T-helper 22 cell (primary cell): ENCODE measurements around the gene DLG2.
"Not testable (repeated sequence)": the region's sequence is repeated elsewhere in the genome, so short reads cannot be mapped to it uniquely, and the experiment has no call there.

Experiments used
- DNase-seq: peaks from one replicate; pipeline ENCODE4 v3.0.0-alpha.2; 2020; ENCODE audit warnings: low read depth

The DLG2 gene

DNA sequence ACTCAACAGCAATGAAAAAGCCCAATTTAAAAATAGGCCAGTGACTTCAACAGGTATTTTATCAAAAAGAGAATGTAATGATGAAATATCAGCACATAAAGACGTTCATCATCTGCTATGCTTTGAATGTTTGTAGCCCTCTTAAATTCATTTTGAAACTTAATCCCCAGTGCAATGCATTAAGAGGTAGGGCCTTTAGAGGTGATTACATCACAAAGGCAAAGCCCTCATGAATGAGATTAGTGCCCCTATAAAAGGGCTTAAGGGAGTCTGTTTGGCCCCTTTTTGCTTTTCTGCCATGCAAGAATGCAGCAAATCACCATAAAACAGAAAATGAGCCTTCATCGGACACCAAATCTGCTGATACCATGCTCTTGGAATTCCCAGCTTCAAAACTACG is 637.0 kb downstream of the DLG2 start:
- no peak for DNase-seq

DNA sequence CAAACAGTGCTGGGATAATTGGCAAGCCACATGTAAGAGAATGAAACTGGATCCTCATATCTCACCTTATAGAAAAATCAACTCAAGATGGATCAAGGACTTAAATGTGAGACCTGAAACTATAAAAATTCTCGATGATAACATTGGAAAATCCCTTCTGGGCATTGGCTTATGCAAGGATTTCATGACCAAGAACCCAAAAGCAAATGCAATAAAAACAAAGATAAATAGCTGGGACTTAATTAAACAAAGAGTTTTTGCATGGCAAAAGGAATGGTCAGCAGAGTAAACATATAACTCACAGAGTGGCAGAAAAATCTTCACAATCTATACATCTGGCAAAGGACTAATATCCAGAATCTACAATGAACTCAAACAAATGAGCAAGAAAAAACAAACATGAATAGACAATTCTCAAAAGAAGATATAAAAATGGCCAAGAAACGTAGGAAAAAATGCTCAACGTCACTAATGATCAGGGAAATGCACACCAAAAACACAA is 639.4 kb downstream of the DLG2 start:
- not testable (repeated sequence) for DNase-seq

DNA sequence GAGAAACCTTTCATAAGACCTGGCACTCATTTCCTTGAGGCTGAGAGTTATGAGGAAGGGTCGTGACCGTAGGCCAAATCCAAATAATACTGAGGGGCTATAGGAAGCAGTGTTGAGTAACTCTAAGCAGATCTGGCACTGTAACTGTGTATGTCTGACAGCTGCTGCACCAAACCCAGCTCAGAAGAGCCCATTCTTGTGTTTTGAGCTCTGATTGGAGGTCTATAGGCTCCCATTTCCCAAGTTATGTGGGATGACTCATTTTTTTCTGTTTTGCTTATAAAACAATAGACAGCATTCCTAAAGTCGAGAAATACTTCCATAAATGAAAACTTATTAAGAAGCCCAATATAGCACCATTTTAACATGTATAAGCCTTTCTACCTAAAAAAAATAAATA is 645.8 kb downstream of the DLG2 start:
- no peak for DNase-seq

DNA sequence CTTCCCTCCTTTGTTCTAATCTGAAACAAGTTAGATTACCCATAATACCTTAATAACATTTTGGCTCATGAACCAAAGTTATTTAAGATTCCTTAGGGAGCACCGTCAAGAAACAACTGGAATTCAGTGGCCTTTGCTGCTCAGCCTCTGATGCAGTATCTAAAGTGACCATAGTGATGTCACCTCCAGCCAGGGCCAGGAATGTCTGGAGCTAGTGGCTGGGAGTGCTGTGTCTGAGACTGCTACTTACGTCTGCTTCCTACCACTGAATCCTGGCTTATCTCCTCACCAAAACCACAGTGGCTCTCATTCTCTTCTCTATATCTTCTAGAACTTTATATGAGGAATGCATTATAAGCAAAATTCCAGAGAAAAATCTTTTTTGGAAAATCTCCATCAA is 658.0 kb downstream of the DLG2 start:
- no peak for DNase-seq

DNA sequence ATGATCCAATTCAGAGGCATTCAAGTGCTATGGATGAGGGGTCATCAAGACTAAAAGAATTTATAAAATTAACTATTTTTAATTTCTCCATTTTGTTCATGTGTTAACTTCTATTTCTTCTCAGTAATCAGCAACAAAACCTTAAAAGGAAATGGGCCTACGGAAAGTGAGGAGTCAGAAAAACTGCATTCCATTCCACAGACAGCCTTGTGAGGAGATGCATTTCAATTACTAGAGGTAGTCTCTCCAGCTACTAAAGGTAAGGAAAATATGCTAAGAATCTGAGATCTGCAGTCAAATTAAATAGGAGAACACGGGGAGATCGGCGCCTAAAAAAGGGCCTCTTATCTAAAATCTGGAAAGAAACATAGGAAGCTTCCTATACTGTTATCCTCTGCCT is 661.7 kb downstream of the DLG2 start:
- DNase-seq, result no peak

DNA sequence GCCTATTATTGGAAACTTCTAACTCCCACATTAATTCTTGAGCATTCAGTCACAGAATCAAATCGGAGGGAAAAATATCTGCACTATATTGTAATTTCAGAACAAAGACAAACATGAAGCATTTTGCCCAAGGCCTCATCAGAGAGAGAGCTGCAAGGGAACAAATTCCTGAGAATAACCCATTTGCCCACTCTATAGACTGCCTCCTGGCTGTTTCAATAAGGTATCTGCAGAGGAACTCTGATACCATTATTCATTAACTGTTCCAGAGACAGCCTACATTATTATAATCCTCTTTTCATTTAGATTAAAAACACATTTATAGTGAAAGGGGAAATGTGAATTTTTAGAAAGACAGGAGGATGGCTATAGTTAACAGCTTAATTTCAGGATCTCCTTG is 663.9 kb downstream of the DLG2 start:
- DNase-seq, result no peak

DNA sequence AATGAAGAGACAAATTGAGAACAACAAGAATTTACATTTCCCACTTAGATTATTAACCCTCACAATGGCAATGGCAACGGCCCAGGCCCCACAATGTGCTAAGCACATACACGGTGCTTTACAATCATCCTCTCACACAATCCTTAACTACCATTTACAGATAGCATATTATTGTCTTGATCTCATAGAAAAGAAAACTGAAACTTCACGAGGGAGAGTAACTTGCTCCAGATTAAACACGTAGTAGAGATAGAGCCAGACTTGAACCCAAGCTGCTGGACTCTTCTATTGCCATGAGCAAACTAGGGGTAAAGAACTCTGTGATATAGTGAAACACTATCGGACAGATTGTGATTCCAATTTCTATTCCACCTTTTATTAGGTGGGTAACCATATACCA is 665.1 kb downstream of the DLG2 start:
- no peak for DNase-seq

DNA sequence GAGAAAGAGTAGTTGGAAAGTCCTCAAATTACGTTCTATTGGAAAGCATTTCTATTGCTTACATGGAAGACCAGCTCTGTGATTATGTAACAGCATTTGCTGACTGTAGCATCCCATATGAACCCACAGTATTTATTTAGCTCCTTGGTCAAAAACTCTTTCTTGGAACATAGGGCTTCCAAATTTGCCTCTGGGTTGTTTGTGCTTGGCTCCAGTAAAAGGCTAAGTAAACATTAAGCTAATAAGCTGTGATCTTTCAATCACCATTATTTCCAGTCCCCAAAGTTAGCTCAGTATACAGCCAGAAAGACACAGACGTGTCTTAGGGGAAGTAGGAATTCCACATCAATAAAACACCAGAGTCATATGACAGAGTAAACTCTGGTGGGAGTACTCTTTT is 668.8 kb downstream of the DLG2 start:
- no peak for DNase-seq

DNA sequence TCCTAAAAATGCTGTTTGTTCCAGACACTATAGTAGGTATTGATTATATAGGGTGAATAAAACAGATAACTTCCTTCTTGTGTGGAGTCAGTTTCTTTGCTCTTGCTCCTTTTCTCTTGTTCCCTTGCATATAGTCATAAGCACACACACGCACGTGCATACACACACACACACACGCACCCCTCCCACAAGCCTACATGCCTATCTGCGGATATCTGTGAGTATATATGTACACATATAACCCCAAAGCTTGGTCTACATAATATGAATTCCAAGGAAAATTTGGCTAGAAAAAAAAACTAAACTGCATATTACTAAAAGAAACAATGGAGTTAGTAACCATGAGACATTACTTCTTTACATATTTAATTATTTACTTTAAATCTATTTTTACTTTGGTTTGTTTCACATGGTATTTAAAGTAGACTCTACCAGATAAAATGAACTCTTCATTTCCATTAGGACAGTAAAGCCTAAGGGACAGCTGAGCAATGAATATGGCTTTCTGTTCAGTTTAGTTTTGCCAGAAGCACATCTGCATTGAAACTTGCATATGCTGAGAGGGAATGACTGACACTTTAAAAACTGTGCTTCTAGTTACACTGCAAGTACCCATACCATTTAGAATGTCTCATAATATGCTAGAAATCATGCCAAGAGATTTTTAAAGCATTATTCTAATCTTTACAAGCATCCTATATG is 676.4 kb downstream of the DLG2 start:
- DNase-seq, result no peak

DNA sequence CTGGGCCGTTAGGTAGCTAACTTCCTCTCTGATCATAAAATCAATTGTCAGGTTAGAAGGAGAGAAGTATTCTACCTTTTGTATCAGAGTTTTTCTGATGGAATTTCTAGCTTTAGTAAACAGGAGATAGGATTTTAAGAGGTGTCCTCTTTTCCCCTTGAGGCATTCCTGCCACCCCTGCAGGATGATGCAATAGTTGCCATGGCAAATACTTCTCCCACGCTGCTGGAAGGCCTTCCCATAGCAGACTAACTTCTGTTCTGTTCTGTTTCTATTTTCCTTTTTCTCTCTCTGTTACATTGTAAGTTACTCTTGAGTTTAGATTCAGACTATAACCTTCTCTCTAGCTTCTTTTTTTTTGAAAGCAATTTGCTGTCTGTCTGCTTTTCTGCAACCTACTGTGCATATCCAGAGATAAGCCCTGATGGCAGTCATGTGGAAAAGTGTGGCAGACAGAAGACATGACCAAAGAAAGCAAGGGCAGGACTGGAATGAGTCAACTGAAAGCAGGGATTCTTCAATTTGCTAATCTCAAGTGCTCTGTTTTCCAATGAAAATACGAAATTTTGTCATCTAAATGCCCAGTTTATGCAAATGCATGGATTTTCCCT is 679.1 kb downstream of the DLG2 start:
- no peak for DNase-seq

DNA sequence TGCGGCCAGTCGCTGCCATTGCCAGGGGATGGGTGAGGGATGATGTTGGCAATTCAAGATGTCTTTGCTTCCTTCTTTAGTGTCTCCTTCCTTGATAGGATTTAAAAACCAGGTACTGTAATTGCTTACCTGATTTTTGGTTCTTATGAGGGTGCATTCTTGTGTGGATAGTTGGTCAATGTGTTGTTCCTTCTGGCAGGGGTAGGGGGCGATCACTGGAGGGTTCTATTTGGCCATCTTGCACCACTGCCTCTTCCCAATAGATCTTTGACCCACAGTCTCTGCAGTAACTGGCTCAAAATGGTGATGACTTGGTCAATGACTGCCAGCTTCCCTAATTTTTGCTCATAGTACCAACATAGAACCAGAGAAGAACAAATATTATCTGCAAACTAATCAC is 680.1 kb downstream of the DLG2 start:
- no peak for DNase-seq

DNA sequence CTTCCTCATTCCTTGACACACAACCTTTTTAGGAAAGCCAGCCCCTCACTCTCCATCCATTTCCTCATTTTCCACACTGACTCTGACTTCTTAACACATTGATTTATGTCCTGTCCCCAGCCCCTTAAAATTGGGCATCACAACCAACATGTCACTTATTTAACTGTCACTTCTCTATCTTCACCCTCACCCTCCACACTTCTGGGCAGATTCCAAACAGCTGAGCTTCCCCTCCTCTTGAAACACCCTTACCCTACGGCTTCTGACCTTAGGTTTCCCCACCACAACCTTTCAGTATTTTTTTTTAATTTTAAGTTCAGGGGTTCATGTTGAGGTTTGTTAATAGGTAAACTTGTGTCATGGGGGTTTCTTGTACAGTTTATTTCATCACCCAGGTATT is 696.3 kb downstream of the DLG2 start:
- no peak for DNase-seq

DNA sequence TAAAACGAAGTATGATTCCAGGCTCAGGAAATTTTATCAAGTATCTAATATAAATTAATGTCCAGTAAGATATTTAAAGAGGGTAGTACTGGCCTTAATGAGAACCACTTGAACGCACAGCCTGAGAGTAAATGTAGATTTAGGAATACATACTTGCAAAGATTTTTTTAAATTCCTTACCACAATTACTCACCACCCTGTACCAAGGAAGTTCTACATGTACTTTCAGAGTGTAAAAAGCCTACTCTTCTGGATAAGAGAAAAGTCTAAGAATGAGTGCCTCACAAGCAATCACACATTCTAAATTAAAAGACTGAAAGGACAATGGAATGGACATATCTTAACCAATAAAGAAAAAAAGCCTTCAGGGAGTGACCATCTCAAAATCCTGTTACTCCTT is 697.4 kb downstream of the DLG2 start:
- no peak for DNase-seq

DNA sequence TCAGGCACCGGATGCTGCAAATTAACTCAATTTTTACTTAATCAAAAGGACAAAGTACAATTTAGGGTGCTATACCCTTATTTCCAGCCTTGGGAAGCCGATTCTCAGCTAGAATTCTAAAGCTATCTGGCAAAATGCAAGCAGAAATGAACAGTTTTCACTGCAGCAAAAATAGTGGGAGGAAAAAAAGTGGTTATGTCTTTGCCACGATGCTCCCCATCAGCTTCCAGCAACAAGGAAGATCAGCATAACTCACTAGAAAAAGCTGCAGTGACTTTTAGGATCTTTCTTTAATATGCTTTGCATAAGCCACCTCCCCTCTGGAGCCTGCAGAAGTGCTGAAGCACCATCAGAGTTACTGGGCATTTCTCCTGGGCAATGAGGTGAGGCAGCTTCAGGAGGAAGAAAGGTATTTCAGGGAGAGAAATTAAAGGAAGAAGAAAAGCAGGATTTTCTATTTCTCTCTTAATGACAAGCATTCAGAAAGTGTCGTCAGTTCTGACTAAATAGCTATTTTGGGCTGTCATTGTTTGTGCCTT is 702.9 kb downstream of the DLG2 start:
- no peak for DNase-seq

DNA sequence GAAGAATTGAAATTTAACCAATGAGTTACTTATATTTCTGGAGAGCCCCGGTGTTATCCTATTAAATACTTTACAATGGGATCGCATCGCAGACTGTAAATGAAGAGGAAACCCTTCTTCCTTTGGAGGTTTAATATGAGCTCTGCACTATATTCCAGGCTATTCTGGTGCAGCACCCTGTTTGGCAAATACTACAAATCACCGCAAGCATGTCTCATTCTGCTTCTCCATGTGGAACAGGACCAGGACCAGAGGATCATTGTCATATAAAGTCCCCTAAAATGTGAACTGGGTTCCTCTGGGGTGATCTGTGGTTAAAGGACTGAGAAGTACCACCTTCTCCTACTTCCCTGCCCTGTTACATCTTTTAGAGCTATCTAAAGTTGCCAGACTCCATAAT is 703.7 kb downstream of the DLG2 start:
- DNase-seq, result no peak

DNA sequence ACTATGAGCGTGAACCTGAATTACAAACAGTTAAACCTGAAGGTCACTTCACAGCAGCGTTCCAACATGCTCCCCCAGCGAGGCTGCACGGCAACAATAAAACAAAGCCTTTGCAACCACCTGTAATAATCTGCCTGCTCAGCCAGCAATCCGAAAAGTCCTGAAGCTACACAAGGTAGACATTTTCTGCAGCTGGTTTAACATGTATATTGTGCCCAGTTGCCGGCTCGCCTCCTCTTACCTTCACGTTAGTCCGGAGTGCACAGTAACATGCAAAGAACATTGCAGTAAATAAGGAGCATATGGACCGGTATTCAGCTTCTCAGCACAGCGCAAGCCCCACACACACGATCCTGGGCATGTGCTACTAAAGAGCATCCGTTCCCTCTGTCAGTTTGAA is 704.3 kb downstream of the DLG2 start:
- no peak for DNase-seq

DNA sequence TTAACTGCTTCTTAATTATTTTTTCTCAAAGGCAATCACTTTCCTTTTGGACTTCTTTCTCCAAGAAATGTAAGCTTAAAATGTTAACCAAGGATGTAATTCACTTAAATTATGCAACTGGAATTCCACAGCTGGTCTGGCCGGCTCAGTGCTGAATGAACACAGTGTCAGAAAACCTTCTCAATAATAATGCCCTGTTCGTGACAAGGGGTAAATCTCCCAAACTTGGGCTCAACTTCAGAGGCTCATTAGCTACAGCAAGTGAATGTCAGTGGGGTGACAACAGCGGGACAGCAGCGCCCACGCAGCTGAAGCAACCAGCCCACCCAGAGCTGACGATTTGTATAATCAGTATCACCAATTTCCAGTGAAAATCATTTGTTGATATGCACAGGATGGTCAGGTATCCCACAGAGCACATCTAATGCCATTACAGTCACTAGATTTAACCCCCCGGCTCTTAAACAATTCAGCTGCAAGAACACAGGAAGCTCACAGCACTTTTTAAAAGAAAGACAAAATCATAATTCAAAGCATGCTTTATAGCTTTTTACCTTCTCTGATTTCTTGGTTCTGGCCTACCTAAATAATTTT is 704.8 kb downstream of the DLG2 start:
- DNase-seq, result no peak

DNA sequence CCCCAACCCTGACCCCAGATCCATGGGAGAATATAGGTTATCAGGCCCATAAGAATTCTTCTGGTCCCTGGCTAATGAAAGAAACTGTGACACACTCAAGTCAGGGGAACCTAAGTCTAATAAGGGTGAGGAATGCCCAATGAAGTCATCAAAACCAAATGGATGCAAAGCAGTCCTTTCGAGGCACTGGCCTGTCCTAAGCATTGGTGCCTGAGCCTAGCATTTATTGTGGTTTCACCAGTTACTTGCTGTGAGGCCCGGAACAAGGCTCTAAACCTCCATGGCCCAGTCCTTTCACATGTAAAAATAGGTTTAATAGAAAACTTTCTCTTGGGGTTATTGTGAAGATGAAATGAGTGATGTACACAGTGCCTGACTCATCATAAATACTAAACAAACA is 712.6 kb downstream of the DLG2 start:
- DNase-seq, result no peak

DNA sequence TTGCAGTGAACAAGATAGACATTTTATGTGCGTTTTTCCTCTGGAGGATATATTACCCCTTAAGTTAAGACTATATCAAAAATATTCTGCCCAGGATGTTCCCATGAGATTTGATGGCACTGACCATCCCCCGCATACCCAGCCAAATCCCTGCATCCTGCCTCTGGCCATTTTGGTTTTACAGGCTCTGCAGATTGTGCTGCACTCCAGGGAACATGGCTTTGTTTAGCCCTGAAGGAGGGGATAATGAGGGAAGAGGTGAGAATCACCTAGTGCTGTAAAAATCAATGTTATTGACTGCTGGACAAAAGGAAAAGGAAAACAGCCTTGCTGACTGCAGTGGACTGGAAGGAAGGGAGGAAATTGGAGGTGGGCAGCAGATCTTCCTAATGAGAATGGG is 717.4 kb downstream of the DLG2 start:
- DNase-seq, result no peak

DNA sequence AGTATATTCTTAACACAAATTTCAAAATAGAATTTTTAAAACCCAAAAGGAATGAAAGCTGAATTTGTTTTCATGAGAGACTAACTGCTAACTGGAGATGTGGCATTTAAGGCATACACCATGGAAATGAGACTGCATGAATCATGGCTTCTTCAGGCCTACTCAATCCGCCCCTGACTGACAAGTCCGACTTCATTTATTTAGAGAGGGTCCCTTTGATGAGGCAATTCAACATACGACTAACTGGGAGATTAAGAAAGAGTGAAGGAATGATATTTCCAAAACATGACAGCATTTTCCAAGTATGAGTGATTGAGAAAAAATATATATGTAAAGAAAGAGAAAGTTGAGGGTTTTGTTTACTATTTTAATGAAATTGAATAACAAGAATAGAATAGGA is 720.1 kb downstream of the DLG2 start:
- no peak for DNase-seq

DNA sequence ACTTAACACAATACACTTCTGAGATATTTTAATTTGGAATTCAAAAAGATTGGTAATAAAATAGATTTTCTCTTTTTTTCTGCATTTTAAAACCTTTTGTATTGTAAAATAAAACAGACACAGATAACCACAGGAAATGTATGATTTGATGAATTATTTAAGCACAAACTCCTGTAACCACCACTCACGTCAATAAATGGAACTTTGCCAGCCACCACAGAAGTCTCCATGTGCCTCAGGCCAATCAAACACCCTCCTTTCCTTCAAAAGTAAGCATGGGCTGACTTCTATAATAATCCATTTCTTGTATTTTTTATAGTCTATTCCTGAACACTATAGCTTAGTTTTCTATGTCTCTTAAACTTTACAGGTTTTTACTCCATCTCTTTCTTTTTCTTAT is 721.7 kb downstream of the DLG2 start:
- no peak for DNase-seq

DNA sequence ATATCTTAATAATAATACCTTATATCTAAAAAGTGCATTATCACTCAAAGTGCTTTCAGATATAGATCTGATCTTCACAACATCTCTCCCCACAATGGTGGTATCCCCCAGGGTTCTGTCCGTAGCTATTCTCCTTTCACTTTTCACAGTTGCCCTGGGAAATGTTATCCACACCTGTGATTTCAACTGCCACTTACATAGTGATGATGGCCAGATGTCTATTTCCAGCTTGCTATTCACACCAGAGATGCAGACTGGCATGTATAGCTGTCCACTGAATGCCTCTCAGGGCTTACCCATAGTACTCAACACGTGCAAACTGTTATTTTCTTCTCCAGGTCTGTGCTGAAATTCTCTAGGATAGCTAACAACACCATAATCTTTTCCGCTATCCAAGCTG is 724.7 kb downstream of the DLG2 start:
- no peak for DNase-seq

DNA sequence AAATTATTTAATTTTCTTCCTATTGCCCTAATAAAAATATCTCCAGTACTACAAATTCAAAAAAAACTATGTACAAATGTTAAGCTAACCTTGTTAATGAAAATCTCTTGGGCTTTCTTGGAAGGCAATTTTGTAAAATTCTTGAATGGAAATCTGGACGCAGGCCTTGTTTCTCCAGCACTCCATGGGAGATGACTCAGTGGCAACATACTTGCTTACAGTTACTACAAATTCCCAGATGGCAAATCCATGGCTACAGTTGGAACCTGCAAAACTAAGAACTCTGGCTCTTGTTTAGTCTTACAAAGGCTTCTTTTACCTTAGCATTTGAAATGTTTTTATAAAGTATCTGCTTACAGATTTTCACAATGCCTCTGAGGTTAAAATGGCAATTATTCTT is 725.2 kb downstream of the DLG2 start:
- no peak for DNase-seq

DNA sequence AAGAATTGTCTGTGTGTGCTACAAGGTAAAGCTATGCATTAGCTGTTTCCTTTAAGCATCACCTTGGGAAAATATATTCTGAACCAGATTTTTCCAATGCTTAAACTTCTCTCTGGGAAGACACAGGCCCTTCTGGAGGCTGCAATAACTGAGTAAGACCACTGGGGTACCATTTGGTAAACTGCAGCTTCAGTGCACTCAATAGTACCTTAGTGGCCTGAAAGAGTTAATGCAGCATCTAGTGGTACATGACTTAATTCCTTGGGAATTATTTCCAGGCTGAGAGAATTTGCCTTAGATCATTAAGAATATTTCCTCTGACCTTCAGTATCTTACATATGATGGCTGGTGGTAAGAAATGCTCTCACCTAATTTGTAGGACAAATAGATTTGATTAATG is 727.4 kb downstream of the DLG2 start:
- no peak for DNase-seq
